ENCODE measurements around the gene ACO2. TPM values are rescaled to one million over a fixed set of nuclear protein-coding genes. Genes with fewer than 3 reads are reported as not detected.

The ACO2 gene
- total and polyA plus RNA-seq, 9 donors, result 64.6 to 117 (median 105) TPM

GRCh38 chr22:41521126-41521525, 52.2 kb downstream of the ACO2 start:
- Histone ChIP-seq H3K27ac (ENCODE audit: low read length) (no peak overlapping the region), H3K27me3 (ENCODE audit: control insufficient read depth, insufficient read depth, low read length) (no peaks in the 10 kb centered on the region), H3K4me1 (ENCODE audit: control insufficient read depth, insufficient read depth, low read length) (peaks cover 3% of the 10 kb centered on the region), H3K9me3 (replicated peaks; ENCODE audit: control insufficient read depth, low read depth, low read length) (no peaks in the 10 kb centered on the region), H3K36me3 (ENCODE audit: control insufficient read depth, insufficient read depth, low read length) (peaks cover 84% of the 10 kb centered on the region), H3K4me3 (ENCODE audit: low read length) (no peak overlapping the region)
- 80% methylated on average over 1 of the region's 3 CpGs for WGBS (ENCODE audit: insufficient coverage)
- no peak for DNase-seq

DNA sequence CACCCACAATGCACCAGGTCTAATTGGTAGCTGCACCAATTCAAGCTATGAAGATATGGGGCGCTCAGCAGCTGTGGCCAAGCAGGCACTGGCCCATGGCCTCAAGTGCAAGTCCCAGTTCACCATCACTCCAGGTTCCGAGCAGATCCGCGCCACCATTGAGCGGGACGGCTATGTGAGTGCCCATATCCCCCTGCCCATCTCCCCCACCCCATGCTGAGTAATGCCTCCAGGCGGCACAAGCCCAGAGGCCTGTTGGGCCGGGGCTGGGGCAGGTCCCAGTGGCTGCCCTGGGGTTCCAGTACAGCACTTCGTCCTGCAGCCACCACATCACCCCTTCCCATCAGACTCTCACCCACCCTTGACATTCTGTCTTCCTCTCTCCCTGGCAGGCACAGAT, 53.9 kb downstream of the ACO2 start:
- Histone ChIP-seq H3K27me3 (ENCODE audit: control insufficient read depth, insufficient read depth, low read length) (no peaks in the 10 kb centered on the region), H3K4me1 (ENCODE audit: control insufficient read depth, insufficient read depth, low read length) (peaks cover 3% of the 10 kb centered on the region), H3K36me3 (ENCODE audit: control insufficient read depth, insufficient read depth, low read length) (peaks cover 86% of the 10 kb centered on the region), H3K4me3 (ENCODE audit: low read length) (no peak overlapping the region), H3K27ac (ENCODE audit: low read length) (no peak overlapping the region), H3K9me3 (replicated peaks; ENCODE audit: control insufficient read depth, low read depth, low read length) (no peaks in the 10 kb centered on the region)
- DNase-seq, result no peak
- WGBS (ENCODE audit: insufficient coverage), result 92% methylated on average over 6 of the region's 9 CpGs

GRCh38 chr22:41523464-41524221, 54.7 kb downstream of the ACO2 start:
- Histone ChIP-seq H3K4me3 (ENCODE audit: low read length) (no peak overlapping the region), H3K9me3 (replicated peaks; ENCODE audit: control insufficient read depth, low read depth, low read length) (no peaks in the 10 kb centered on the region), H3K36me3 (ENCODE audit: control insufficient read depth, insufficient read depth, low read length) (peaks cover 85% of the 10 kb centered on the region), H3K27ac (ENCODE audit: low read length) (no peak overlapping the region), H3K27me3 (ENCODE audit: control insufficient read depth, insufficient read depth, low read length) (no peaks in the 10 kb centered on the region), H3K4me1 (ENCODE audit: control insufficient read depth, insufficient read depth, low read length) (no peaks in the 10 kb centered on the region)
- no peak for DNase-seq
- WGBS (ENCODE audit: insufficient coverage), result 69% methylated on average over 14 of the region's 21 CpGs

DNA sequence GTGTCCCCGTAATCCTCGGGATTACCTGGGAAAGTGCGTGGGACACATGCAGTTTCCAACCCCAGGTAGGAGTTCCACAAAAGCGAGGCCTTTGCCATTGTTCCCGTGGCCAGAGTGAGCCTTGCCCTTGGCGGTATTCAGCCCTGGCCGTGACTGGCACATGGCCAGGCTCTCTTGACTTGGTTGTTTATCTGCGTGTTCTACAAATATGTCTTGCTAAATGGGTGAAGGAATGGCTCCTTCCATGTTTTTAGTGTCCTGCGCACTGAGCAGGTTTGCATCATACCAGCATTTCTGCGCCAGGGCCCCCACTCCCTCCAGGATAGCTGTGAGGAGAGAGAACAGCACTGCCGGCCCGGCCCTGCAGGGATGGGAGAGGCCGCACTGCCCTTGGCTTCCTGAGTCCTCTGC, 55.3 kb downstream of the ACO2 start:
- Histone ChIP-seq H3K27ac (ENCODE audit: low read length) (no peak overlapping the region), H3K4me1 (ENCODE audit: control insufficient read depth, insufficient read depth, low read length) (no peaks in the 10 kb centered on the region)
- 70% methylated on average over 13 of the region's 13 CpGs for WGBS (ENCODE audit: insufficient coverage)

DNA sequence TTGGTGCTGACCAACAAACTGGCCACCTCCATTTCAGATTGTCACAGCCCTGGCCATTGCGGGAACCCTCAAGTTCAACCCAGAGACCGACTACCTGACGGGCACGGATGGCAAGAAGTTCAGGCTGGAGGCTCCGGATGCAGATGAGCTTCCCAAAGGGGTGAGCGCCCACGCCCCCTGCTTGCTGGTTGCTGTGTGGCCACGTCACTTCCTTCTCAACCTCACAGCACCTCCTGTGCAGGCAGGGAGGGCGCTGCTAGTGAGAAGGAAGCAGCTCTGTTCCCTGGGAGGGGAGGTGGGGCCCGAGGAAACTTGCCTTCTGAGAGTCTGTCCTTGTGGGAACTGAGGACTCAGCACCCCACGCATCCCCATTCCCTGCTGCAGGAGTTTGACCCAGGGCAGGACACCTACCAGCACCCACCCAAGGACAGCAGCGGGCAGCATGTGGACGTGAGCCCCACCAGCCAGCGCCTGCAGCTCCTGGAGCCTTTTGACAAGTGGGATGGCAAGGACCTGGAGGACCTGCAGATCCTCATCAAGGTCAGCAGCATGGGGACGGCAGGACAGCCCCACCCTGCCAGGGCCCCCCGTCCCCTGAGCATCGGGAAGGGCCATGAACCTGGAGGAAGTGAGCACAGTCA, 56.0 kb downstream of the ACO2 start:
- Histone ChIP-seq H3K27me3 (ENCODE audit: control insufficient read depth, insufficient read depth, low read length) (no peaks in the 10 kb centered on the region), H3K4me1 (ENCODE audit: control insufficient read depth, insufficient read depth, low read length) (no peaks in the 10 kb centered on the region), H3K9me3 (replicated peaks; ENCODE audit: control insufficient read depth, low read depth, low read length) (no peaks in the 10 kb centered on the region), H3K27ac (ENCODE audit: low read length) (no peak overlapping the region), H3K4me3 (ENCODE audit: low read length) (no peak overlapping the region), H3K36me3 (ENCODE audit: control insufficient read depth, insufficient read depth, low read length) (peaks cover 86% of the 10 kb centered on the region)
- no peak for DNase-seq
- WGBS (ENCODE audit: insufficient coverage), result 65% methylated on average over 11 of the region's 17 CpGs

More for the DNA sequence above, 55.3 kb downstream of the ACO2 start:
- Histone ChIP-seq H3K36me3 (ENCODE audit: control insufficient read depth, insufficient read depth, low read length) (peaks cover 85% of the 10 kb centered on the region), H3K9me3 (replicated peaks; ENCODE audit: control insufficient read depth, low read depth, low read length) (no peaks in the 10 kb centered on the region), H3K4me3 (ENCODE audit: low read length) (no peak overlapping the region), H3K27me3 (ENCODE audit: control insufficient read depth, insufficient read depth, low read length) (no peaks in the 10 kb centered on the region)
- DNase-seq, result no peak

GRCh38 chr22:41525450-41526225, 56.7 kb downstream of the ACO2 start:
- H3K27ac ChIP-seq (ENCODE audit: low read length), result no peak overlapping the region
- 75% methylated on average over 7 of the region's 13 CpGs for WGBS (ENCODE audit: insufficient coverage)
- no peaks in the 10 kb centered on the region for H3K27me3 ChIP-seq (ENCODE audit: control insufficient read depth, insufficient read depth, low read length)
- DNase-seq, result no peak
- no peaks in the 10 kb centered on the region for H3K9me3 ChIP-seq (replicated peaks; ENCODE audit: control insufficient read depth, low read depth, low read length)
- no peak overlapping the region for H3K4me3 ChIP-seq (ENCODE audit: low read length)
- peaks cover 87% of the 10 kb centered on the region for H3K36me3 ChIP-seq (ENCODE audit: control insufficient read depth, insufficient read depth, low read length)
- H3K4me1 ChIP-seq (ENCODE audit: control insufficient read depth, insufficient read depth, low read length), result no peaks in the 10 kb centered on the region

- Histone ChIP-seq H3K27me3 (ENCODE audit: control insufficient read depth, insufficient read depth, low read length) (no peaks in the 10 kb centered on the region), H3K36me3 (ENCODE audit: control insufficient read depth, insufficient read depth, low read length) (peaks cover 91% of the 10 kb centered on the region), H3K4me3 (ENCODE audit: low read length) (no peak overlapping the region), H3K9me3 (replicated peaks; ENCODE audit: control insufficient read depth, low read depth, low read length) (no peaks in the 10 kb centered on the region), H3K27ac (ENCODE audit: low read length) (no peak overlapping the region), H3K4me1 (ENCODE audit: control insufficient read depth, insufficient read depth, low read length) (no peaks in the 10 kb centered on the region)
- DNase-seq, result no peak
- whole genome bisulfite sequencing (ENCODE audit: insufficient coverage), result 70% methylated on average over 12 of the region's 12 CpGs
Measured at GRCh38 chr22:41526226-41526829, 57.4 kb downstream of the ACO2 start.

DNA sequence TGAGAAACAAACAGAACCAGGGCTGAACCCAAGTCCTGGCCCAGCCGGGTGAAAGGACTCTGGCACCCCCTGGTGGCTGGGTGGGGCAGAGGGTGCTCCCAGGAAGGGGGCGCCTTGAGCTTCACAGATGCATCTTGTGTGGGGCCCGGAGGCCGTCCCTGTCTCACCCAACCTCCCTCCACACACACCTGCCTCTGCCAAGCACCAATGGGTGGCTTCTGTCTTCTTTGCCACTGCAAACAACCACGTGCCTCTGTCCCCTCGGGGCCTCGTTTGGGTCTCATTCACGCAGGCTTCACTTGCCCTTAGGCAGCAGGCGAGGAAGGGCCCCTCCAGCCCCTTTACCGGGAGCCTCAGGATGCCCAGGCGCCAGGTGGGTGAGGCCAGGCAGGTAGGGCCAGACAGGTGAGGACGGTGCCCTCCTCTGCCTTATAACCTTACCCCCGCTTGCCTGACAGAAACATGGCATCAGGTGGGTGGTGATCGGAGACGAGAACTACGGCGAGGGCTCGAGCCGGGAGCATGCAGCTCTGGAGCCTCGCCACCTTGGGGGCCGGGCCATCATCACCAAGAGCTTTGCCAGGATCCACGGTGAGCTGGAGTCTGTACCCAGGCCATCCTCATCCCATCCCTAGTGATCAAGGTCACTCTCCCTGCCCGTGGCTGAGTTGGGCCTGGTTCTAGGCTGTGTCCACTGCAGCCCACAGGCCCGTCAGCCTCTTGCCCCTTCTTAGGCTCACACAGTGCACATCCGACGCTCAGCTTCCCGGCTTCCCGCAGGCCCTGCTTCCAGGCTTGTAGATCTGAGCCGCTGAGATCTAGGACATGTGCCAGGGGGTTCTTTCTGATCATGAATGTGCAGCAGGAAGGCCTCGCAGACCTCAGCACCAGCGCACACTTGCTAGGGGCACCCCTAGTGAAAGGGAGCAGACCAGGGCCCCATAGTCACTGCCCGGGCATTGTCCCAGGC, 58.2 kb downstream of the ACO2 start:
- no peaks in the 10 kb centered on the region for H3K4me1 ChIP-seq (ENCODE audit: control insufficient read depth, insufficient read depth, low read length)
- DNase-seq, result no peak
- WGBS (ENCODE audit: insufficient coverage), result 69% methylated on average over 27 of the region's 32 CpGs
- H3K27me3 ChIP-seq (ENCODE audit: control insufficient read depth, insufficient read depth, low read length), result no peaks in the 10 kb centered on the region
- H3K4me3 ChIP-seq (ENCODE audit: low read length), result no peak overlapping the region
- no peak overlapping the region for H3K27ac ChIP-seq (ENCODE audit: low read length)
- H3K9me3 ChIP-seq (replicated peaks; ENCODE audit: control insufficient read depth, low read depth, low read length), result no peaks in the 10 kb centered on the region
- H3K36me3 ChIP-seq (ENCODE audit: control insufficient read depth, insufficient read depth, low read length), result peaks cover 96% of the 10 kb centered on the region

DNA sequence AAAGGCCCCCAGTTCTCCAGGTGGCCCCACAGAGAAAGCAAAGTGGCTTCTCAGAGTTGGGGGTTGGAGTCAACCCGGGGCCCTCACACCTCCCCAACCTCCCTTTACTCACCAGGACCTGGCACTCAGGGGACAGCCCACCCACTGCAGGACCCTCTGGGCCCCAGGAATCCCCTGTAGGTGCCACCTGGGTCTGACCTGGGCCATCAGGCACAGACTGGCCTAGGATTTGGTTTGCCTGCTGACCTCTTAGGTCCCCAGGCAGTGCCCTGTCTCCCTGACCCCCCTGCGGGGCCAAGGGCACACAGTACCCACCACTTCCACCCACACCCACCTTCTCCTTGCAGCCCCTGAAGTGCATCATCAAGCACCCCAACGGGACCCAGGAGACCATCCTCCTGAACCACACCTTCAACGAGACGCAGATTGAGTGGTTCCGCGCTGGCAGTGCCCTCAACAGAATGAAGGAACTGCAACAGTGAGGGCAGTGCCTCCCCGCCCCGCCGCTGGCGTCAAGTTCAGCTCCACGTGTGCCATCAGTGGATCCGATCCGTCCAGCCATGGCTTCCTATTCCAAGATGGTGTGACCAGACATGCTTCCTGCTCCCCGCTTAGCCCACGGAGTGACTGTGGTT, 59.3 kb downstream of the ACO2 start:
- Histone ChIP-seq H3K27me3 (ENCODE audit: control insufficient read depth, insufficient read depth, low read length) (no peaks in the 10 kb centered on the region), H3K27ac (ENCODE audit: low read length) (no peak overlapping the region), H3K36me3 (ENCODE audit: control insufficient read depth, insufficient read depth, low read length) (peaks cover 96% of the 10 kb centered on the region), H3K4me1 (ENCODE audit: control insufficient read depth, insufficient read depth, low read length) (no peaks in the 10 kb centered on the region), H3K4me3 (ENCODE audit: low read length) (no peak overlapping the region), H3K9me3 (replicated peaks; ENCODE audit: control insufficient read depth, low read depth, low read length) (no peaks in the 10 kb centered on the region)
- WGBS (ENCODE audit: insufficient coverage), result 89% methylated on average over 13 of the region's 16 CpGs
- no peak for DNase-seq
